GM12878 (cell line): Measurements from ENCODE around the gene PTPRU. TPM values are rescaled to one million over a fixed set of nuclear protein-coding genes. Genes with fewer than 3 reads are reported as not detected.

ENCODE experiments used
- ATAC-seq: fragments of 200-7000 bp; cut with Tn5 transposase; 3 replicates; pipeline ENCODE4 v1.9.1; 2020; ENCODE audit warnings: mild to moderate bottlenecking, moderate library complexity
- BruUV-seq: library from RNA; stranded (reverse); fragments of 400-500 nt; replicated peaks from 2 replicates; lab custom pipeline; 2021; lab: Mats Ljungman, UMichigan
- CTCF ChIA-PET: fragments of 300-600 bp; sonication (Branson Sonifier 250); formaldehyde crosslinking; extraction: SDS; loops from one replicate; lab custom pipeline; 2021; ENCODE audit warnings: inconsistent platforms; lab: Yijun Ruan, JAX
- POLR2A ChIA-PET: fragments of 350-600 bp; formaldehyde crosslinking; extraction: SDS; loops from one replicate; lab custom pipeline; 2021; ENCODE audit warnings: inconsistent platforms; lab: Charles Lee
- RAD21 ChIA-PET: fragments of 300-600 bp; sonication (Branson Sonifier 250); formaldehyde crosslinking; loops from one replicate; lab custom pipeline; 2023; ENCODE audit warnings: antibody characterized with exemption; ENCODE audit not compliant: unreplicated experiment; lab: Charles Lee
- SMC1A ChIA-PET: fragments of 300-600 bp; sonication (Branson Sonifier 250); formaldehyde crosslinking; loops from one replicate; lab custom pipeline; 2023; ENCODE audit not compliant: unreplicated experiment, uncharacterized antibody; lab: Charles Lee
- DNase-seq: peaks from one replicate; pipeline ENCODE4 v3.0.0-alpha.2; 2011; ENCODE audit warnings: low read depth, low spot score
- FAIRE-seq: peaks from 3 replicates; lab custom pipeline; 2011; peaks lifted over from hg19 to GRCh38; lab: Jason Lieb, UNC
- H2AFZ ChIP-seq: 2 replicates; pipeline ENCODE4 v1.6.0; 2011; ENCODE audit warnings: low read depth, low read length, control low read depth; ENCODE audit not compliant: control insufficient read depth
- H3K27ac ChIP-seq: 2 replicates; pipeline ENCODE4 v1.5.1; 2011; ENCODE audit warnings: control low read depth; ENCODE audit not compliant: control insufficient read depth, insufficient read depth
- H3K27me3 ChIP-seq, 2 experiments: replicated peaks in 1 of 2; 2 replicates each; pipeline versions ENCODE4 v1.6.0 to v1.6.1; 2011; ENCODE audit warnings: low read length in 1 of 2; ENCODE audit not compliant: control insufficient read depth in 2 of 2, insufficient read depth in 2 of 2
- H3K36me3 ChIP-seq, 2 experiments: 2 replicates each; pipeline ENCODE4 v1.5.1; 2011; ENCODE audit warnings: low read length in 1 of 2; ENCODE audit not compliant: control insufficient read depth in 2 of 2, insufficient read depth in 2 of 2
- H3K4me1 ChIP-seq: 2 replicates; pipeline ENCODE4 v1.6.1; 2011; ENCODE audit warnings: mild to moderate bottlenecking, low read length, moderate library complexity, mixed read lengths; ENCODE audit not compliant: control insufficient read depth, insufficient read depth
- H3K4me2 ChIP-seq: 2 replicates; pipeline ENCODE4 v1.6.0; 2011; ENCODE audit warnings: control low read depth; ENCODE audit not compliant: control insufficient read depth, insufficient read depth
- H3K4me3 ChIP-seq: fragments of 200-600 bp; sonication (generic); 2 replicates; pipeline ENCODE4 v1.5.1; 2016
- H3K79me2 ChIP-seq: 2 replicates; pipeline ENCODE4 v1.6.0; 2011; ENCODE audit warnings: low read length; ENCODE audit not compliant: control insufficient read depth, insufficient read depth
- H3K9ac ChIP-seq: 2 replicates; pipeline ENCODE4 v1.8.0; 2011; ENCODE audit warnings: low read length, control low read depth, mixed read lengths; ENCODE audit not compliant: control insufficient read depth, insufficient read depth
- H3K9me3 ChIP-seq: replicated peaks from 3 replicates; pipeline ENCODE4 v1.5.1; 2011; ENCODE audit warnings: mild to moderate bottlenecking, low read length; ENCODE audit not compliant: control insufficient read depth, insufficient read depth
- H4K20me1 ChIP-seq: 2 replicates; pipeline ENCODE4 v1.6.0; 2011; ENCODE audit not compliant: control insufficient read depth, insufficient read depth
- BCLAF1 ChIP-seq: fragments of 450-650 bp; IDR thresholded peaks from 2 replicates; pipeline ENCODE4 v1.6.1; 2017; ENCODE audit warnings: antibody characterized with exemption, mild to moderate bottlenecking, moderate library complexity
- CEBPB ChIP-seq, 2 experiments: fragments of 150-350 bp in 1 of 2; IDR thresholded peaks; 2 replicates each; pipeline ENCODE4 v1.6.1; 2012 to 2014; ENCODE audit warnings: low read depth in 2 of 2, low read length in 2 of 2, borderline replicate concordance in 1 of 2, inconsistent platforms in 1 of 2
- CHD2 ChIP-seq: IDR thresholded peaks from 2 replicates; pipeline ENCODE4 v1.6.1; 2011; ENCODE audit warnings: low read depth, low read length, improper control_type of control experiment, borderline replicate concordance
- CTCF ChIP-seq, 3 experiments: IDR thresholded peaks in 2 of 3; conservative IDR thresholded peaks in 1 of 3; 2 replicates each; pipeline ENCODE4 v1.5.1; 2011; ENCODE audit warnings: low read depth in 3 of 3, low read length in 3 of 3, mild to moderate bottlenecking in 3 of 3, control low read depth in 2 of 3, moderate library complexity in 2 of 3, inconsistent platforms in 1 of 3, mixed read lengths in 1 of 3; ENCODE audit not compliant: control insufficient read depth in 2 of 3, insufficient read depth in 1 of 3; ENCODE audit errors: extremely low read depth in 1 of 3
- E4F1 ChIP-seq: fragments of 450-650 bp; IDR thresholded peaks from 2 replicates; pipeline ENCODE4 v1.6.1; 2018; ENCODE audit warnings: borderline replicate concordance, mild to moderate bottlenecking; ENCODE audit not compliant: partially characterized antibody
- RAD21 ChIP-seq: IDR thresholded peaks from 2 replicates; pipeline ENCODE4 v1.6.1; 2011; ENCODE audit warnings: mild to moderate bottlenecking, low read depth, low read length, moderate library complexity; ENCODE audit not compliant: insufficient read depth
- RBBP5 ChIP-seq: fragments of 200-600 bp; sonication (generic); conservative IDR thresholded peaks from 2 replicates; pipeline ENCODE4 v1.6.1; 2016
- RCOR1 ChIP-seq: conservative IDR thresholded peaks from 2 replicates; pipeline ENCODE4 v1.6.1; 2012; ENCODE audit warnings: low read depth, low read length, improper control_type of control experiment
- SKIL ChIP-seq: fragments of 450-650 bp; IDR thresholded peaks from 2 replicates; pipeline ENCODE4 v1.6.1; 2017; ENCODE audit warnings: mild to moderate bottlenecking, low read depth, inconsistent platforms; ENCODE audit not compliant: poor library complexity, severe bottlenecking
- USF1 ChIP-seq: IDR thresholded peaks from 2 replicates; pipeline ENCODE4 v1.6.1; 2011; ENCODE audit warnings: borderline replicate concordance, low read depth, mild to moderate bottlenecking, moderate library complexity, mixed read lengths, low read length; ENCODE audit not compliant: insufficient read depth; ENCODE audit errors: extremely low read length
- WGBS: methylation state at CpG from one replicate; pipeline ENCODE4 v1.1.6; 2016; ENCODE audit warnings: low lambda C conversion rate; ENCODE audit not compliant: insufficient replicate concordance, insufficient coverage; ENCODE audit errors: missing lambda C conversion rate; 5-methylcytosine and 5-hydroxymethylcytosine counted together
- in situ Hi-C: fragments of 300-500 bp; cut with MboI; formaldehyde crosslinking; loops from 9 replicates; pipeline ENCODE4 v1.14.3; 2018; ENCODE audit warnings: mixed read lengths
- intact Hi-C: fragments of 100-400 bp; cut with micrococcal nuclease; formaldehyde crosslinking; loops from one replicate; pipeline ENCODE4 v1.14.2; 2022; ENCODE audit not compliant: unreplicated experiment
- polyA plus RNA-seq, 11 experiments: library from polyadenylated mRNA; depleted of rRNA in 4 of 11; unstranded in 6 of 11; stranded (reverse) in 5 of 11; fragments of >200 nt; fragmentation: Nextera tagmentation in 4 of 11; fragmentation: Illumina TruSeq in 1 of 11; extraction: Ambion mirVana in 4 of 11; extraction: Trizol in 1 of 11; gene quantifications; 1 replicate in 1 of 11; 2 replicates in 10 of 11; pipeline versions ENCODE4 v1.2.1 to v1.2.3, GENCODE V29; 2011 to 2016; ENCODE audit warnings: inconsistent platforms in 2 of 11, missing spikeins in 2 of 11, low read depth in 1 of 11
- total RNA-seq, 4 experiments: library from RNA; depleted of rRNA in 3 of 4; stranded (reverse); fragments of >200 nt in 3 of 4; fragmentation: Illumina TruSeq in 1 of 4; extraction: Trizol in 1 of 4; gene quantifications; 2 replicates each; pipeline versions ENCODE4 v1.2.1 to v1.2.3, GENCODE V29; 2013 to 2021

The PTPRU gene
- total and polyA plus RNA-seq, 10 of the 15 experiments (the other 5 are each of a cell fraction or from before 2014, with no cell fraction given), result 0.04 to 2.5 (median 0.73) TPM

GRCh38 chr1:29343476-29343875, 107.2 kb downstream of the PTPRU start:
- Histone ChIP-seq H3K4me2 (no peak overlapping the region), H3K9ac (no peak overlapping the region), H3K9me3 (no peaks in the 10 kb centered on the region), H3K4me1 (no peaks in the 10 kb centered on the region), H3K79me2 (no peaks in the 10 kb centered on the region), H3K27me3 (no peaks in the 10 kb centered on the region; a peak in 3 of 4 replicates), H3K27ac (no peak overlapping the region), H3K36me3 (no peaks in the 10 kb centered on the region), H4K20me1 (no peaks in the 10 kb centered on the region), H3K4me3 (no peak overlapping the region), H2AFZ (no peak overlapping the region)
- in situ Hi-C loops, result no loop called here
- ATAC-seq (no peak), DNase-seq (no peak), FAIRE-seq (no peak)
- RAD21 ChIA-PET, result no interaction called here
- no TSS peak for BruUV-seq
- WGBS, result 50% methylated on average over 4 of the region's 4 CpGs
- SMC1A ChIA-PET, result interaction anchor here (0.6 kb wide), 1 partner anchor 66 kb away, joined by 3 read pairs; no protein-coding TSS in a partner anchor
- POLR2A ChIA-PET, result no interaction called here
- intact Hi-C loops, result no loop called here
- CTCF ChIA-PET, result interaction anchor here (0.6 kb wide), 1 partner anchor 690 kb away, joined by 3 read pairs; no protein-coding TSS in a partner anchor
- TF ChIP-seq CTCF (IDR thresholded peaks at IDR 0.05 in 2 of 3, conservative IDR thresholded peaks at IDR 0.05 in 1 of 3; ENCODE audit: control insufficient read depth in 2 of 3, extremely low read depth in 1 of 3, insufficient read depth in 1 of 3, low read depth in 3 of 3, low read length in 3 of 3), result no peak
- TF ChIP-seq SKIL, result no peak
- no peak for TF ChIP-seq RBBP5
- no peak for TF ChIP-seq RCOR1
- no peak for TF ChIP-seq BCLAF1
- no peak for TF ChIP-seq CHD2
- TF ChIP-seq E4F1, result no peak
- TF ChIP-seq USF1, result no peak
- TF ChIP-seq CEBPB (IDR thresholded peaks at IDR 0.05; ENCODE audit: borderline replicate concordance in 1 of 2, low read depth in 2 of 2, low read length in 2 of 2), result no peak
- TF ChIP-seq RAD21, result no peak
